GM18951 (cell line): ENCODE measurements around the gene HBE1.
"Not testable (repeated sequence)": the region's sequence is repeated elsewhere in the genome, so short reads cannot be mapped to it uniquely, and the experiment has no call there.

Experiments used
- POLR2A ChIP-seq: IDR thresholded peaks from 4 replicates; pipeline ENCODE4 v1.6.1; 2011; ENCODE audit warnings: mild to moderate bottlenecking; ENCODE audit not compliant: insufficient read length, insufficient read depth; ENCODE audit errors: extremely low read depth
- in situ Hi-C: fragments of 300-500 bp; cut with MboI; formaldehyde crosslinking; loops from one replicate; pipeline ENCODE4 v1.12.0; 2022; ENCODE audit warnings: low sequenced_read_pairs, mixed read lengths, inconsistent platforms; ENCODE audit not compliant: unreplicated experiment

Gene HBE1

GRCh38 chr11:5269715-5270147 lies at the start of gene HBE1:
HBE1 (minus strand) TSS chr11:5269945; CDS start chr11:5269890, 55 bp downstream.
- no peak for TF ChIP-seq POLR2A
- in situ Hi-C loops, result no loop called here

- in situ Hi-C loops, result no loop called here
- TF ChIP-seq POLR2A, result no peak
Observed at GRCh38 chr11:5317292-5317691, 47.5 kb upstream of the HBE1 start.

GRCh38 chr11:5313326-5314023 lies 43.7 kb upstream of the HBE1 start:
- in situ Hi-C loops, result not testable (repeated sequence)

GRCh38 chr11:5310423-5310822 lies 40.7 kb upstream of the HBE1 start:
- TF ChIP-seq POLR2A, result no peak
- in situ Hi-C loops, result no loop called here

GRCh38 chr11:5307256-5308019 lies 37.7 kb upstream of the HBE1 start:
- TF ChIP-seq POLR2A, result no peak
- in situ Hi-C loops, result no loop called here

GRCh38 chr11:5304046-5304445 lies 34.3 kb upstream of the HBE1 start:
- no peak for TF ChIP-seq POLR2A
- in situ Hi-C loops, result no loop called here

GRCh38 chr11:5303626-5304025 lies 33.9 kb upstream of the HBE1 start:
- in situ Hi-C loops, result no loop called here
- no peak for TF ChIP-seq POLR2A

GRCh38 chr11:5301846-5302245 lies 32.1 kb upstream of the HBE1 start, which contains the start of gene OR51B4:
OR51B4 (minus strand) TSS chr11:5301946; CDS start chr11:5301946, 0 bp downstream.
- in situ Hi-C loops, result no loop called here
- no peak for TF ChIP-seq POLR2A

- no peak for TF ChIP-seq POLR2A
- in situ Hi-C loops, result no loop called here
Observed at GRCh38 chr11:5300251-5300650, 30.5 kb upstream of the HBE1 start.

GRCh38 chr11:5298451-5298850 lies 28.7 kb upstream of the HBE1 start:
- in situ Hi-C loops, result no loop called here
- no peak for TF ChIP-seq POLR2A

GRCh38 chr11:5297721-5298323 lies 28.1 kb upstream of the HBE1 start:
- in situ Hi-C loops, result no loop called here
- TF ChIP-seq POLR2A, result no peak

- in situ Hi-C loops, result not testable (repeated sequence)
Observed at GRCh38 chr11:5294342-5294995, 24.7 kb upstream of the HBE1 start.

- no peak for TF ChIP-seq POLR2A
- in situ Hi-C loops, result no loop called here
Observed at GRCh38 chr11:5293028-5293427, 23.3 kb upstream of the HBE1 start.
